Endothelial cell of umbilical vein (primary cell): ENCODE results near the gene B3GNT8. TPM values are rescaled to one million over a fixed set of nuclear protein-coding genes. Genes with fewer than 3 reads are reported as not detected.

ENCODE experiments used
- BruUV-seq: library from RNA; stranded (reverse); fragments of 400-500 nt; replicated peaks from 2 replicates; lab custom pipeline; 2021; lab: Mats Ljungman, UMichigan
- CTCF ChIA-PET: fragments of 300-600, 350-600 bp; sonication (Branson Sonifier 250); formaldehyde crosslinking; loops from one replicate; lab custom pipeline; 2021; ENCODE audit warnings: antibody characterized with exemption, inconsistent platforms; lab: Charles Lee
- POLR2A ChIA-PET: fragments of 300-600, 350-600 bp; sonication (Branson Sonifier 250); formaldehyde crosslinking; loops from one replicate; lab custom pipeline; 2021; ENCODE audit warnings: antibody characterized with exemption, inconsistent platforms; lab: Charles Lee
- DNase-seq: peaks from one replicate; pipeline ENCODE4 v3.0.0-alpha.2; 2011; ENCODE audit warnings: low read depth, low spot score
- FAIRE-seq: peaks from 2 replicates; lab custom pipeline; 2011; peaks lifted over from hg19 to GRCh38; lab: Jason Lieb, UNC
- H2AFZ ChIP-seq: 2 replicates; pipeline ENCODE4 v1.6.0; 2012; ENCODE audit warnings: low read depth, low read length, control low read depth, inconsistent platforms
- H3K27ac ChIP-seq: 2 replicates; pipeline ENCODE4 v1.5.1; 2011; ENCODE audit warnings: low read depth, mild to moderate bottlenecking, control low read depth, low read length, moderate library complexity; ENCODE audit not compliant: insufficient read depth
- H3K27me3 ChIP-seq, 2 experiments: 2 replicates each; pipeline versions ENCODE4 v1.6.0 to v1.6.1; 2011; ENCODE audit warnings: low read length in 2 of 2, mixed read lengths in 1 of 2; ENCODE audit not compliant: control insufficient read depth in 2 of 2, insufficient read depth in 2 of 2
- H3K36me3 ChIP-seq, 2 experiments: 2 replicates in 1 of 2; 3 replicates in 1 of 2; pipeline ENCODE4 v1.5.1; 2011; ENCODE audit warnings: low read length in 2 of 2, mild to moderate bottlenecking in 1 of 2, moderate library complexity in 1 of 2; ENCODE audit not compliant: control insufficient read depth in 2 of 2, insufficient read depth in 2 of 2; ENCODE audit errors: extremely low read depth in 1 of 2
- H3K4me1 ChIP-seq: 3 replicates; pipeline ENCODE4 v1.5.1; 2011; ENCODE audit warnings: mild to moderate bottlenecking, low read length; ENCODE audit not compliant: control insufficient read depth, insufficient read depth; ENCODE audit errors: extremely low read depth
- H3K4me2 ChIP-seq: 2 replicates; pipeline ENCODE4 v1.6.1; 2011; ENCODE audit warnings: low read length, control low read depth, mixed read lengths; ENCODE audit not compliant: insufficient read depth
- H3K4me3 ChIP-seq, 3 experiments: fragments of 200-600 bp in 1 of 3; sonication (generic), shearing (Covaris generic) in 1 of 3; replicated peaks in 1 of 3; 2 replicates each; pipeline ENCODE4 v1.5.1; 2011 to 2016; ENCODE audit warnings: control low read depth in 3 of 3, low read length in 3 of 3, mild to moderate bottlenecking in 2 of 3, inconsistent platforms in 1 of 3, low read depth in 1 of 3, moderate library complexity in 1 of 3; ENCODE audit not compliant: insufficient read depth in 1 of 3
- H3K79me2 ChIP-seq: 2 replicates; pipeline ENCODE4 v1.6.0; 2012; ENCODE audit warnings: low read length, inconsistent platforms; ENCODE audit not compliant: control insufficient read depth, insufficient read depth
- H3K9ac ChIP-seq: replicated peaks from 2 replicates; pipeline ENCODE3; 2011; ENCODE audit warnings: low read length, control low read depth; ENCODE audit not compliant: insufficient read depth; ENCODE audit errors: extremely low read depth
- H3K9me1 ChIP-seq: replicated peaks from 3 replicates; pipeline ENCODE4 v1.6.0; 2011; ENCODE audit warnings: mild to moderate bottlenecking, low read length; ENCODE audit not compliant: control insufficient read depth, insufficient read depth; ENCODE audit errors: extremely low read depth
- H3K9me3 ChIP-seq: replicated peaks from 2 replicates; pipeline ENCODE4 v1.5.1; 2012; ENCODE audit warnings: low read length, inconsistent platforms; ENCODE audit not compliant: control insufficient read depth, insufficient read depth
- H4K20me1 ChIP-seq: replicated peaks from 2 replicates; pipeline ENCODE3; 2011; ENCODE audit warnings: mild to moderate bottlenecking, low read length; ENCODE audit not compliant: control insufficient read depth, insufficient read depth; ENCODE audit errors: extremely low read depth
- CTCF ChIP-seq, 2 donors: IDR thresholded peaks; 1 replicate in 1 of 2; 2 replicates in 1 of 2; pipeline ENCODE4 v1.5.1; 2011; ENCODE audit warnings: low read length in 2 of 2, mild to moderate bottlenecking in 2 of 2, moderate library complexity in 2 of 2, control low read depth in 1 of 2, inconsistent platforms in 1 of 2, low read depth in 1 of 2; ENCODE audit not compliant: insufficient read depth in 1 of 2; ENCODE audit errors: extremely low read depth in 1 of 2
- EZH2 ChIP-seq: IDR thresholded peaks from 2 replicates; pipeline ENCODE4 v1.6.1; 2012; ENCODE audit warnings: borderline replicate concordance, low read depth, mild to moderate bottlenecking, moderate library complexity, low read length, inconsistent platforms; ENCODE audit not compliant: severe bottlenecking
- FOS ChIP-seq: IDR thresholded peaks from 2 replicates; pipeline ENCODE4 v1.6.1; 2011; ENCODE audit warnings: mild to moderate bottlenecking, low read length, moderate library complexity, borderline replicate concordance; ENCODE audit not compliant: insufficient read depth
- GATA2 ChIP-seq: IDR thresholded peaks from 2 replicates; pipeline ENCODE4 v1.7.0; 2011; ENCODE audit warnings: low read depth, mild to moderate bottlenecking, moderate library complexity, mixed read lengths, low read length; ENCODE audit not compliant: insufficient read length, insufficient read depth
- MAX ChIP-seq: IDR thresholded peaks from 2 replicates; pipeline ENCODE4 v1.6.1; 2011; ENCODE audit not compliant: insufficient read depth, insufficient read length
- POLR2A ChIP-seq: IDR thresholded peaks from 2 replicates; pipeline ENCODE4 v1.6.1; 2012; ENCODE audit warnings: low read depth, mild to moderate bottlenecking, control low read depth, low read length
- dilution Hi-C: fragments of 300-500 bp; cut with MboI; formaldehyde crosslinking; loops from one replicate; pipeline ENCODE4 v1.15.0; 2019; ENCODE audit warnings: low sequenced_read_pairs; ENCODE audit not compliant: extremely low pct_ligation_motif_present
- intact Hi-C: fragments of 100-400 bp; cut with micrococcal nuclease; formaldehyde crosslinking; loops from one replicate; pipeline ENCODE4 v1.10.0; 2022
- polyA plus RNA-seq, 4 experiments: library from polyadenylated mRNA; depleted of rRNA in 3 of 4; stranded (reverse) in 3 of 4; unstranded in 1 of 4; fragments of >200 nt; gene quantifications; 2 replicates each; pipeline versions ENCODE4 v1.2.1 to v1.2.3, GENCODE V29; 2011 to 2012; ENCODE audit warnings: missing spikeins in 1 of 4
- total RNA-seq: library from RNA; stranded (reverse); gene quantifications from 2 replicates; pipeline ENCODE4 v1.2.3, GENCODE V29; 2021

Gene B3GNT8
- total and polyA plus RNA-seq, 2 donors (not counting 3 experiments of a cell fraction or from before 2014, with no cell fraction given) = 3.6 to 7.6 TPM

- dilution Hi-C loops (no loop called here), intact Hi-C loops (no loop called here)
- Histone ChIP-seq H3K27me3 (no peaks in the 10 kb centered on the region), H3K27ac (no peak overlapping the region), H3K9me3 (no peaks in the 10 kb centered on the region), H4K20me1 (no peaks in the 10 kb centered on the region), H3K79me2 (no peaks in the 10 kb centered on the region), H3K9me1 (no peaks in the 10 kb centered on the region), H3K36me3 (peaks cover 0 to 30% of the 10 kb centered on the region in 2 experiments), H2AFZ (no peak overlapping the region), H3K4me3 (no peak overlapping the region), H3K4me2 (no peak overlapping the region), H3K4me1 (no peaks in the 10 kb centered on the region), H3K9ac (no peak overlapping the region)
- DNase-seq (no peak), FAIRE-seq (no peak)
- ChIA-PET POLR2A (no interaction called here), CTCF (no interaction called here)
- TF ChIP-seq GATA2 (no peak), FOS (no peak), POLR2A (no peak), CTCF (IDR thresholded peaks at IDR 0.05; ENCODE audit: extremely low read depth in 1 of 2, insufficient read depth in 1 of 2, low read depth in 1 of 2, low read length in 2 of 2) (no peak)
- BruUV-seq = no TSS peak
Observed at GRCh38 chr19:41415154-41415571, 12.0 kb downstream of the B3GNT8 start.

GRCh38 chr19:41414461-41414860 lies 12.7 kb downstream of the B3GNT8 start:
- no peak for DNase-seq
- H3K9me1 ChIP-seq = no peaks in the 10 kb centered on the region
- no peaks in the 10 kb centered on the region for H3K4me1 ChIP-seq
- H3K4me3 ChIP-seq = no peak overlapping the region
- intact Hi-C loops = no loop called here
- FAIRE-seq = no peak
- dilution Hi-C loops = no loop called here
- no peaks in the 10 kb centered on the region for H3K27me3 ChIP-seq
- H3K4me2 ChIP-seq = no peak overlapping the region
- H3K27ac ChIP-seq = no peak overlapping the region
- peaks cover 0 to 28% of the 10 kb centered on the region in 2 experiments for H3K36me3 ChIP-seq
- H3K9me3 ChIP-seq = no peaks in the 10 kb centered on the region
- no peaks in the 10 kb centered on the region for H3K79me2 ChIP-seq
- BruUV-seq = no TSS peak
- H3K9ac ChIP-seq = no peak overlapping the region
- H4K20me1 ChIP-seq = no peaks in the 10 kb centered on the region
- H2AFZ ChIP-seq = no peak overlapping the region
- CTCF ChIA-PET = no interaction called here
- POLR2A ChIA-PET = no interaction called here
- TF ChIP-seq MAX = no peak
- TF ChIP-seq EZH2 = no peak
- TF ChIP-seq POLR2A = no peak
- no peak for TF ChIP-seq CTCF (IDR thresholded peaks at IDR 0.05; ENCODE audit: extremely low read depth in 1 of 2, insufficient read depth in 1 of 2, low read depth in 1 of 2, low read length in 2 of 2)
